ENCODE data around the gene BRWD1.

DNA sequence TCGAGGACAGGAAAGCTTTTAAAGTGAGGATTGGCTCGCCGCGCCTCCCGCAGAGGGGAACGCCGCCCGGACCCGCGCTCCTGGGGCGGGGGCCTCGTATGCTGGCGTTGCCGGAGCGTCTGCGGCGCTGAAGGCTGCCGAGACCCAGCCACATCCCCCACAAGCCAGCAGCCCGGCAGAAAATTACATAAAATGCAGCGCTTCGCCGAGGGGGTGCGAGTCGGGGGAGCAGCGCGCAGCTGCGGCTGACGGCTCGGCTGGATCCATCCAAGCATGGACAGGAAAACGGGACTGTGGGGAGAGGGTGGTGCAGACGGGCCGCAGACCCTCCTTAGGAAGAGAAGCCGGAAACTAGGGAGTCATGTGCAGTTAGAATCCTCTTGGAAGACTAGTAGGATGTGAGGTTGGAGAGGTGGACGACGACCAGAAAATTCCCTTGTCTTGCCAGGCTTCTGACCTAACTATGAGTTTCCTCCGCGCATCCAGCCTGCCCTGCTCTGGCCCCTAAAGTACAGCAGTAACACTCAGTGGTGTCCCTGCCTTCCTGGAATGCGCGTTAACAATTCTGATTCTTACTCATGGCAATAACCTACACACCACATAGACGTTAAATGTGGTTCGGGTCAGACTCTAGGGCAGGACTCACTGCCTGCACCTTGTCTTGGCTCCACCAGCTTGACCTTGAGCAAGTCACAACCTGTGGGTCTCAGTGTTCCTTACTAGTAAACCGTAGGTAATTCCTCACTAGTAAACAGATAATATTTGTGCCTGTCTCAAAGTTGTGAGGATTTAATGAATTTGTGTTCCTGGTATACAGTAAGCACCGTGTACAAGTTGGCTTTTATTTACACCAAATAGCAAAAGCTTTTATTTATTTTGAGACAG is 953 bp upstream of the BRWD1 start:
- TF ChIP-seq, protein P1, sequence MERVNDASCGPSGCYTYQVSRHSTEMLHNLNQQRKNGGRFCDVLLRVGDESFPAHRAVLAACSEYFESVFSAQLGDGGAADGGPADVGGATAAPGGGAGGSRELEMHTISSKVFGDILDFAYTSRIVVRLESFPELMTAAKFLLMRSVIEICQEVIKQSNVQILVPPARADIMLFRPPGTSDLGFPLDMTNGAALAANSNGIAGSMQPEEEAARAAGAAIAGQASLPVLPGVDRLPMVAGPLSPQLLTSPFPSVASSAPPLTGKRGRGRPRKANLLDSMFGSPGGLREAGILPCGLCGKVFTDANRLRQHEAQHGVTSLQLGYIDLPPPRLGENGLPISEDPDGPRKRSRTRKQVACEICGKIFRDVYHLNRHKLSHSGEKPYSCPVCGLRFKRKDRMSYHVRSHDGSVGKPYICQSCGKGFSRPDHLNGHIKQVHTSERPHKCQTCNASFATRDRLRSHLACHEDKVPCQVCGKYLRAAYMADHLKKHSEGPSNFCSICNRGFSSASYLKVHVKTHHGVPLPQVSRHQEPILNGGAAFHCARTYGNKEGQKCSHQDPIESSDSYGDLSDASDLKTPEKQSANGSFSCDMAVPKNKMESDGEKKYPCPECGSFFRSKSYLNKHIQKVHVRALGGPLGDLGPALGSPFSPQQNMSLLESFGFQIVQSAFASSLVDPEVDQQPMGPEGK (CRISPR knock-in tag; IDR thresholded peaks at IDR 0.05; ENCODE audit: borderline replicate concordance): no peak
- TF ChIP-seq TCF4 (CRISPR knock-in tag; IDR thresholded peaks at IDR 0.05; ENCODE audit: borderline replicate concordance) (no peak), ISL1 (CRISPR knock-in tag; IDR thresholded peaks at IDR 0.05) (no peak), ZFP3 (CRISPR knock-in tag; IDR thresholded peaks at IDR 0.05) (no peak), ZC3H10 (CRISPR knock-in tag; IDR thresholded peaks at IDR 0.05) (no peak), PPARA (CRISPR knock-in tag; IDR thresholded peaks at IDR 0.05; ENCODE audit: borderline replicate concordance) (no peak)
- TF ChIP-seq, protein P2, sequence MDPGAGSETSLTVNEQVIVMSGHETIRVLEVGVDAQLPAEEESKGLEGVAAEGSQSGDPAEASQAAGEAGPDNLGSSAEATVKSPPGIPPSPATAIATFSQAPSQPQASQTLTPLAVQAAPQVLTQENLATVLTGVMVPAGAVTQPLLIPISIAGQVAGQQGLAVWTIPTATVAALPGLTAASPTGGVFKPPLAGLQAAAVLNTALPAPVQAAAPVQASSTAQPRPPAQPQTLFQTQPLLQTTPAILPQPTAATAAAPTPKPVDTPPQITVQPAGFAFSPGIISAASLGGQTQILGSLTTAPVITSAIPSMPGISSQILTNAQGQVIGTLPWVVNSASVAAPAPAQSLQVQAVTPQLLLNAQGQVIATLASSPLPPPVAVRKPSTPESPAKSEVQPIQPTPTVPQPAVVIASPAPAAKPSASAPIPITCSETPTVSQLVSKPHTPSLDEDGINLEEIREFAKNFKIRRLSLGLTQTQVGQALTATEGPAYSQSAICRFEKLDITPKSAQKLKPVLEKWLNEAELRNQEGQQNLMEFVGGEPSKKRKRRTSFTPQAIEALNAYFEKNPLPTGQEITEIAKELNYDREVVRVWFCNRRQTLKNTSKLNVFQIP (CRISPR knock-in tag; IDR thresholded peaks at IDR 0.05; ENCODE audit: borderline replicate concordance, low read depth): no peak
- TF ChIP-seq, protein P3, sequence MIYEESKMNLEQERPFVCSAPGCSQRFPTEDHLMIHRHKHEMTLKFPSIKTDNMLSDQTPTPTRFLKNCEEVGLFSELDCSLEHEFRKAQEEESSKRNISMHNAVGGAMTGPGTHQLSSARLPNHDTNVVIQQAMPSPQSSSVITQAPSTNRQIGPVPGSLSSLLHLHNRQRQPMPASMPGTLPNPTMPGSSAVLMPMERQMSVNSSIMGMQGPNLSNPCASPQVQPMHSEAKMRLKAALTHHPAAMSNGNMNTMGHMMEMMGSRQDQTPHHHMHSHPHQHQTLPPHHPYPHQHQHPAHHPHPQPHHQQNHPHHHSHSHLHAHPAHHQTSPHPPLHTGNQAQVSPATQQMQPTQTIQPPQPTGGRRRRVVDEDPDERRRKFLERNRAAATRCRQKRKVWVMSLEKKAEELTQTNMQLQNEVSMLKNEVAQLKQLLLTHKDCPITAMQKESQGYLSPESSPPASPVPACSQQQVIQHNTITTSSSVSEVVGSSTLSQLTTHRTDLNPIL (CRISPR knock-in tag; IDR thresholded peaks at IDR 0.05; ENCODE audit: low read depth): no peak

All from SK-N-SH treated with all-trans-retinoic acid at 6 μM for 48 hours (cell line).